ENCODE results near the gene ASIC1. TPM values are rescaled to one million over a fixed set of nuclear protein-coding genes. Genes with fewer than 3 reads are reported as not detected.
"Not testable (repeated sequence)": the region's sequence is repeated elsewhere in the genome, so short reads cannot be mapped to it uniquely, and the experiment has no call there.

ASIC1 gene
- total RNA-seq, 6 experiments from 2014 or later, result 0.07 to 0.19 (median 0.15) TPM; not detected in 2

GRCh38 chr12:50079771-50080170 is 22.4 kb downstream of the ASIC1 start:
- 96% methylated on average over 2 of the region's 5 CpGs for WGBS (ENCODE audit: insufficient coverage, low coverage, low lambda C conversion rate, missing lambda C conversion rate)
- H3K27ac ChIP-seq, result no peak overlapping the region
- DNase-seq (peak in 1 of 3 donors; percentile 13), ATAC-seq (no peak)
- no peaks in the 10 kb centered on the region for H3K9me3 ChIP-seq
- H3K36me3 ChIP-seq, result no peaks in the 10 kb centered on the region
- no peaks in the 10 kb centered on the region for H3K27me3 ChIP-seq
- H3K4me1 ChIP-seq, result peaks cover 0 to 14% (median 2%) of the 10 kb centered on the region in 4 donors
- H3K4me3 ChIP-seq, result no peak overlapping the region
- no peak for TF ChIP-seq CTCF (IDR thresholded peaks at IDR 0.05)
- no peak for TF ChIP-seq POLR2A (IDR thresholded peaks at IDR 0.05)
- intact Hi-C loops (cut with DNase I), result loop anchor here (5.0 to 10.0 kb wide), 2 partner anchors 93 to 95 kb away; no protein-coding TSS in a partner anchor

GRCh38 chr12:50081096-50081808 is 23.9 kb downstream of the ASIC1 start:
- ATAC-seq, result no peak

DNA sequence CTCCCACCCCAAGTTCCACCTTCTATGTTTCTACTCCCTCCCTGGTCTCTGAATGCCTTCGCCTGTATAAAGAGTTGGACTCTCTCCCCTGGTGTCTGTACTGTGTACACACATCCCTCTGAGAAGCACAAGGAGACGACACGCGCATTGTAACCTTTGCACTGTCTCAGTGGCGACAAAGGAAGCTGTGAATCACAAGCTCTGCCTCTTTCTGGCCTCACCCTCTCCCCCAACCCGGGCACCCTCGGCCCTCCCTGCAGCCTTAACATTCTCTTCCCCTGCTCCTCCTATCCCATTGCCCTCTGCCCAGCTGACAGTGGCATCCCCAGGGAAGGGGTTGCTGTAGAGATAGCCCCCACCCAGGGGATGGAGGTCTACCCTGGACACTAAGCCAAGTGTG is 25.2 kb downstream of the ASIC1 start:
- intact Hi-C loops (cut with DNase I), result no loop called here

More at GRCh38 chr12:50081096-50081808, 23.9 kb downstream of the ASIC1 start:
- H3K36me3 ChIP-seq, result no peaks in the 10 kb centered on the region
- TF ChIP-seq POLR2A (IDR thresholded peaks at IDR 0.05) (no peak), CTCF (IDR thresholded peaks at IDR 0.05) (no peak)
- 30% methylated on average over 4 of the region's 46 CpGs for WGBS (ENCODE audit: insufficient coverage, low coverage, low lambda C conversion rate, missing lambda C conversion rate)
- H3K4me1 ChIP-seq, result peaks cover 0 to 12% (median 2%) of the 10 kb centered on the region in 4 donors
- H3K9me3 ChIP-seq, result no peaks in the 10 kb centered on the region
- intact Hi-C loops (cut with DNase I), result no loop called here
- H3K27ac ChIP-seq, result no peak overlapping the region
- DNase-seq, result peak in 1 of 3 donors; percentile 47
- no peaks in the 10 kb centered on the region for H3K27me3 ChIP-seq
- H3K4me3 ChIP-seq, result no peak overlapping the region

DNA sequence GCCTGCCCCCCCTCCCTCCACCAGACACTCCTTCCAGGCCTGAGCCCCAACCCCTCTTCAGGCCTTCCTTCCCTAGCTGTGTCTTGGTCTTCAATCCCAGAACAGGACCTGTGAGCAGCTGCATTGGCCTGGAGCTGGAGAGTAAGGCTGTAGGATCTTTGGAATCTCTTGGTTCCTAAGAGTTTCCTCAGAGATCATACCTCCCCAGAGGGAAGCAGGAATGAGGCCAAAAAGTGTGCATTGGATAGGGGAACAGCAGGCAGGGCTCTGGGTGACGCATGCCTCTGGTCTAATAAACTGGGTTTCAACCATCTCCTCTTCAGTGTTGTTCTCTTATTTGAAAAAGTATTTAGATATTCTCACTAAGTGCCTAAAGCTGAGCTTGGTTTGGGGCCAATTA is 25.9 kb downstream of the ASIC1 start:
- peak in 1 of 3 donors; percentile 10 for DNase-seq
- intact Hi-C loops (cut with DNase I), result no loop called here
- TF ChIP-seq CTCF (IDR thresholded peaks at IDR 0.05) (no peak), POLR2A (IDR thresholded peaks at IDR 0.05) (no peak)
- Histone ChIP-seq H3K27me3 (no peaks in the 10 kb centered on the region), H3K4me1 (peaks cover 0 to 12% (median 2%) of the 10 kb centered on the region in 4 donors), H3K9me3 (no peaks in the 10 kb centered on the region), H3K4me3 (no peak overlapping the region), H3K27ac (no peak overlapping the region), H3K36me3 (peaks cover 0 to 15% (median 6%) of the 10 kb centered on the region in 4 donors)
- no peak for ATAC-seq
- 77% methylated on average over 1 of the region's 1 CpG for WGBS (ENCODE audit: insufficient coverage, low coverage, low lambda C conversion rate, missing lambda C conversion rate)

More for the DNA sequence above, 25.2 kb downstream of the ASIC1 start:
- TF ChIP-seq POLR2A (IDR thresholded peaks at IDR 0.05), result no peak
- TF ChIP-seq CTCF (IDR thresholded peaks at IDR 0.05), result no peak
- Histone ChIP-seq H3K27ac (no peak overlapping the region), H3K4me3 (no peak overlapping the region), H3K27me3 (no peaks in the 10 kb centered on the region), H3K36me3 (peaks cover 0 to 8% (median 4%) of the 10 kb centered on the region in 4 donors), H3K4me1 (peaks cover 0 to 12% (median 2%) of the 10 kb centered on the region in 4 donors), H3K9me3 (no peaks in the 10 kb centered on the region)
- DNase-seq, result peak in 1 of 3 donors; percentile 36
- WGBS (ENCODE audit: insufficient coverage, low coverage, low lambda C conversion rate, missing lambda C conversion rate), result 37% methylated on average over 7 of the region's 7 CpGs
- peak in 1 of 4 donors; percentile 28 for ATAC-seq

DNA sequence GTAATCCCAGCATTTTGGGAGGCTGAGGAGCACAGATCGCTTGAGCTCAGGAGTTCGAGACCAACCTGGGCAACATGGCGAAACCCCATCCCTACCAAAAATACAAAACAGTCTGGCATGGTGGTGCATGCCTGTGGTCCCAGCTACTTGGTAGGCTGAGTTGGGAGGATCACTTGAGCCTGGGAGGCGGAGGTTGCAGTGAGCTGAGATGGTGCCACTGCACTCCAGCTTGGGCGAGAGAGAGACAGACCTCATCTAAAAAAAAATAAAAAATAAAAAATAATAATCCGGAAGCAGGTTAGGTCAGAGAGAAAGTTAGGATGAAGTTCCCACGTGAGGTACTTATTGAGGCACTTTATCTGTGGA is 27.0 kb downstream of the ASIC1 start:
- H3K4me3 ChIP-seq, result peak overlapping the region; percentile 92 to 97 (median 97)
- H3K36me3 ChIP-seq, result peaks cover 0 to 26% (median 11%) of the 10 kb centered on the region in 4 donors
- H3K4me1 ChIP-seq, result peaks cover 0 to 12% (median 2%) of the 10 kb centered on the region in 4 donors
- peak in 1 of 3 donors; percentile 15 for DNase-seq
- 45% methylated on average over 7 of the region's 7 CpGs for WGBS (ENCODE audit: insufficient coverage, low coverage, low lambda C conversion rate, missing lambda C conversion rate)
- peak overlapping the region; percentile 81 to 90 (median 90) for H3K27ac ChIP-seq
- intact Hi-C loops (cut with DNase I); H3K9me3 ChIP-seq; H3K27me3 ChIP-seq; ATAC-seq: not testable (repeated sequence)
